Omental fat pad (tissue), 4 donors: ENCODE results near the gene SPTBN4. TPM values are rescaled to one million over a fixed set of nuclear protein-coding genes. Genes with fewer than 3 reads are reported as not detected.

ENCODE experiments used
- ATAC-seq: fragments of 150-250 bp; one replicate; pipeline ENCODE4 v1.9.1; 2016; ENCODE audit warnings: mild to moderate bottlenecking, moderate library complexity; ENCODE audit not compliant: low FRiP score
- DNase-seq: peaks from one replicate; pipeline ENCODE4 v3.0.0-alpha.2; 2019; ENCODE audit warnings: low spot score
- CTCF ChIP-seq, 3 donors: fragments of 450-650 bp; IDR thresholded peaks; one replicate each; pipeline ENCODE4 v1.5.1; 2016 to 2017; ENCODE audit warnings: antibody characterized with exemption in 3 of 3, mild to moderate bottlenecking in 3 of 3, moderate library complexity in 2 of 3
- total RNA-seq, 4 donors: library from RNA; depleted of rRNA; stranded (reverse); fragments of >200 nt; gene quantifications; one replicate each; pipeline ENCODE4 v1.1.0, GENCODE V29; 2016

SPTBN4 gene
- total RNA-seq, 4 donors from 2014 or later, result 1.4 to 3.2 (median 3.0) TPM

- peak in 2 of 3 donors; percentile 38 to 66 for TF ChIP-seq CTCF (IDR thresholded peaks at IDR 0.05)
- ATAC-seq (peak; percentile 87), DNase-seq (peak; percentile 58)
These were observed 45.7 kb upstream of the SPTBN4 start for GRCh38 chr19:40420766-40421765.

GRCh38 chr19:40421993-40422747 is 44.6 kb upstream of the SPTBN4 start:
- no peak for ATAC-seq
- TF ChIP-seq CTCF (IDR thresholded peaks at IDR 0.05), result no peak
- DNase-seq, result no peak

GRCh38 chr19:40422748-40423566 is 43.8 kb upstream of the SPTBN4 start:
- DNase-seq (no peak), ATAC-seq (no peak)
- TF ChIP-seq CTCF (IDR thresholded peaks at IDR 0.05), result no peak

- no peak for DNase-seq
- ATAC-seq, result no peak
- no peak for TF ChIP-seq CTCF (IDR thresholded peaks at IDR 0.05)
These were observed 42.9 kb upstream of the SPTBN4 start for GRCh38 chr19:40423938-40424337.

GRCh38 chr19:40424637-40425449 is 42.0 kb upstream of the SPTBN4 start:
- no peak for DNase-seq
- no peak for ATAC-seq
- TF ChIP-seq CTCF (IDR thresholded peaks at IDR 0.05), result no peak
